HepG2 (cell line): Measurements from ENCODE around the gene GATC. TPM values are rescaled to one million over a fixed set of nuclear protein-coding genes. Genes with fewer than 3 reads are reported as not detected.

ENCODE experiments used
- ARNTL ChIP-seq: sonication (generic); formaldehyde crosslinking; IDR thresholded peaks from 2 replicates; pipeline ENCODE4 v1.4.0; 2020; ENCODE audit warnings: mild to moderate bottlenecking, missing genetic modification reagents
- CEBPG ChIP-seq: IDR thresholded peaks from 2 replicates; pipeline ENCODE4 v1.6.1; 2016
- CENPT ChIP-seq: sonication (generic); formaldehyde crosslinking; IDR thresholded peaks from 2 replicates; pipeline ENCODE4 v1.8.0; 2022; ENCODE audit warnings: low read depth, mild to moderate bottlenecking, moderate library complexity, missing genetic modification reagents
- ETS1 ChIP-seq: sonication (generic); formaldehyde crosslinking; IDR thresholded peaks from 2 replicates; pipeline ENCODE4 v1.4.0; 2020; ENCODE audit warnings: missing genetic modification reagents
- HHEX ChIP-seq: IDR thresholded peaks from 2 replicates; pipeline ENCODE4 v1.6.1; 2016; ENCODE audit warnings: control low read depth
- HOMEZ ChIP-seq: IDR thresholded peaks from 2 replicates; pipeline ENCODE4 v1.6.1; 2016; ENCODE audit warnings: low read depth
- HOXA3 ChIP-seq: sonication (generic); formaldehyde crosslinking; IDR thresholded peaks from 2 replicates; pipeline ENCODE4 v1.5.0; 2020; ENCODE audit warnings: missing genetic modification reagents
- IKZF1 ChIP-seq: fragments of 450-650 bp; IDR thresholded peaks from 2 replicates; pipeline ENCODE4 v1.7.1; 2016
- MATR3 ChIP-seq: sonication (generic); formaldehyde crosslinking; IDR thresholded peaks from 2 replicates; pipeline ENCODE4 v1.4.0; 2020; ENCODE audit warnings: missing genetic modification reagents
- MEIS1 ChIP-seq: sonication (generic); formaldehyde crosslinking; IDR thresholded peaks from 2 replicates; pipeline ENCODE4 v1.9.0; 2021; ENCODE audit warnings: mild to moderate bottlenecking, missing genetic modification reagents, moderate library complexity, borderline replicate concordance
- MLX ChIP-seq: IDR thresholded peaks from 2 replicates; pipeline ENCODE4 v1.6.1; 2016
- NBN ChIP-seq: fragments of 450-650 bp; conservative IDR thresholded peaks from 2 replicates; pipeline ENCODE4 v1.6.1; 2017
- PAWR ChIP-seq: sonication (generic); formaldehyde crosslinking; IDR thresholded peaks from 2 replicates; pipeline ENCODE4 v1.4.0; 2020; ENCODE audit warnings: missing genetic modification reagents, mild to moderate bottlenecking, borderline replicate concordance
- PCBP1 ChIP-seq: fragments of 200-400 bp; formaldehyde crosslinking; IDR thresholded peaks from 2 replicates; pipeline ENCODE4 v1.6.1; 2017; ENCODE audit warnings: mild to moderate bottlenecking, low read depth, low read length, borderline replicate concordance
- PHF5A ChIP-seq: IDR thresholded peaks from one replicate; pipeline ENCODE4 v1.6.1; 2018; ENCODE audit warnings: low read depth, missing genetic modification reagents; ENCODE audit not compliant: unreplicated experiment
- REL ChIP-seq: sonication (generic); formaldehyde crosslinking; conservative IDR thresholded peaks from 2 replicates; pipeline ENCODE4 v1.8.0; 2022; ENCODE audit warnings: mild to moderate bottlenecking, missing genetic modification reagents, moderate library complexity
- SETDB1 ChIP-seq: sonication (generic); formaldehyde crosslinking; IDR thresholded peaks from 2 replicates; pipeline ENCODE4 v1.5.1; 2020; ENCODE audit warnings: missing genetic modification reagents, mild to moderate bottlenecking, borderline replicate concordance
- SIX1 ChIP-seq: sonication (generic); formaldehyde crosslinking; IDR thresholded peaks from 2 replicates; pipeline ENCODE4 v1.4.0; 2020; ENCODE audit warnings: missing genetic modification reagents, borderline replicate concordance
- TEF ChIP-seq: sonication (generic); formaldehyde crosslinking; IDR thresholded peaks from 2 replicates; pipeline ENCODE4 v1.5.0; 2020; ENCODE audit warnings: missing genetic modification reagents
- THYN1 ChIP-seq: sonication (generic); formaldehyde crosslinking; IDR thresholded peaks from 2 replicates; pipeline ENCODE4 v1.8.1; 2023; ENCODE audit warnings: low read depth, mild to moderate bottlenecking, moderate library complexity, missing genetic modification reagents, borderline replicate concordance
- YEATS4 ChIP-seq: sonication (generic); formaldehyde crosslinking; IDR thresholded peaks from 2 replicates; pipeline ENCODE4 v1.4.0; 2020; ENCODE audit warnings: missing genetic modification reagents, borderline replicate concordance
- ZNF12 ChIP-seq: sonication (generic); formaldehyde crosslinking; IDR thresholded peaks from 2 replicates; pipeline ENCODE4 v1.5.0; 2020; ENCODE audit warnings: missing genetic modification reagents
- ZNF136 ChIP-seq: sonication (generic); formaldehyde crosslinking; IDR thresholded peaks from 2 replicates; pipeline ENCODE4 v1.8.1; 2022; ENCODE audit warnings: low read depth, mild to moderate bottlenecking, moderate library complexity, missing genetic modification reagents
- ZNF205 ChIP-seq: IDR thresholded peaks from 2 replicates; pipeline ENCODE4 v1.6.1; 2018; ENCODE audit warnings: missing biosample characterization, missing genetic modification reagents
- ZNF329 ChIP-seq: sonication (generic); formaldehyde crosslinking; IDR thresholded peaks from 2 replicates; pipeline ENCODE4 v1.9.0; 2021; ENCODE audit warnings: low read depth, mild to moderate bottlenecking, missing genetic modification reagents
- ZNF615 ChIP-seq: sonication (generic); formaldehyde crosslinking; IDR thresholded peaks from 2 replicates; pipeline ENCODE4 v1.5.0; 2020; ENCODE audit warnings: mild to moderate bottlenecking, missing genetic modification reagents, borderline replicate concordance
- ZNF670 ChIP-seq: sonication (generic); formaldehyde crosslinking; IDR thresholded peaks from 2 replicates; pipeline ENCODE4 v1.8.0; 2022; ENCODE audit warnings: mild to moderate bottlenecking, missing genetic modification reagents, borderline replicate concordance
- ZNF83 ChIP-seq: sonication (generic); formaldehyde crosslinking; IDR thresholded peaks from 2 replicates; pipeline ENCODE4 v1.4.0; 2020; ENCODE audit warnings: missing genetic modification reagents, mild to moderate bottlenecking, borderline replicate concordance
- ZSCAN31 ChIP-seq: sonication (generic); formaldehyde crosslinking; IDR thresholded peaks from 2 replicates; pipeline ENCODE4 v1.5.0; 2020; ENCODE audit warnings: low read depth, mild to moderate bottlenecking, missing genetic modification reagents
- polyA plus RNA-seq, 8 experiments: library from polyadenylated mRNA; depleted of rRNA in 3 of 8; stranded (reverse) in 7 of 8; unstranded in 1 of 8; fragments of >200 nt; fragmentation: Illumina TruSeq in 4 of 8; extraction: Trizol in 4 of 8; gene quantifications; 2 replicates each; pipeline versions ENCODE4 v1.2.1 to v1.2.3, GENCODE V29; 2011 to 2016; ENCODE audit warnings: low read depth in 4 of 8, missing spikeins in 1 of 8, mixed read lengths in 1 of 8; ENCODE audit not compliant: insufficient read depth in 1 of 8
- total RNA-seq, 5 experiments: library from RNA; depleted of rRNA; stranded (reverse); fragments of >200 nt; fragmentation: Illumina TruSeq; extraction: Trizol; gene quantifications; 2 replicates each; pipeline ENCODE4 v1.2.3, GENCODE V29; 2016; ENCODE audit warnings: low read depth in 1 of 5

Gene GATC
- total and polyA plus RNA-seq, 2 of the 13 experiments (the other 11 are each of a cell fraction or from before 2014, with no cell fraction given): 17.7 to 29.7 TPM

- TF ChIP-seq ZNF83 (CRISPR knock-in tag) (peak; percentile 59; the same call in 1 of the 2 replicates), ZNF329 (CRISPR knock-in tag) (peak; percentile 44; the same call in 1 of the 2 replicates), HOMEZ (CRISPR knock-in tag) (peak; percentile 24; the same call in 1 of the 2 replicates), MEIS1 (CRISPR knock-in tag) (no peak), REL (CRISPR knock-in tag) (no peak), TEF (no peak), PCBP1 (no peak), ETS1 (CRISPR knock-in tag) (no peak), PAWR (CRISPR knock-in tag) (no peak), THYN1 (CRISPR knock-in tag) (no peak), MLX (CRISPR knock-in tag) (0 out of 2 replicates have a peak, but pooled peaks have one; percentile 30), ZNF205 (no peak), PHF5A (CRISPR knock-in tag) (no peak), NBN (no peak), YEATS4 (CRISPR knock-in tag) (peak; percentile 83; the same call in 1 of the 2 replicates), ZNF12 (no peak), CEBPG (CRISPR knock-in tag) (no peak), SIX1 (CRISPR knock-in tag) (peak; percentile 17; the same call in 1 of the 2 replicates), HOXA3 (CRISPR knock-in tag) (peak; percentile 95), IKZF1 (no peak), MATR3 (CRISPR knock-in tag) (no peak), ZNF136 (no peak; the same call in 1 of the 2 replicates), CENPT (no peak), ZNF615 (CRISPR knock-in tag) (no peak), ZNF670 (CRISPR knock-in tag) (no peak; the same call in 1 of the 2 replicates), ARNTL (CRISPR knock-in tag) (no peak), HHEX (CRISPR knock-in tag) (no peak), ZSCAN31 (no peak), SETDB1 (CRISPR knock-in tag) (no peak)
Measured at GRCh38 chr12:120437735-120438494, 8.3 kb upstream of the GATC start, which contains the start of gene COX6A1 (continued).
